Measurements from ENCODE around the gene ZNF266. TPM values are rescaled to one million over a fixed set of nuclear protein-coding genes. Genes with fewer than 3 reads are reported as not detected.

Gene ZNF266
- total and polyA plus RNA-seq, 2 of the 13 experiments (the other 11 are each of a cell fraction or from before 2014, with no cell fraction given): 19.8 to 20.8 TPM

GRCh38 chr19:9406798-9407352, 28.5 kb downstream of the ZNF266 start:
- intact Hi-C loops (cut with micrococcal nuclease; ENCODE audit: unreplicated experiment): no loop called here
- Histone ChIP-seq H3K79me2 (ENCODE audit: insufficient read depth, low read length) (no peaks in the 10 kb centered on the region), H3K36me3 (replicated peaks in 1 of 2; ENCODE audit: control insufficient read depth in 1 of 2, insufficient read depth in 2 of 2, low read length in 2 of 2) (no peaks in the 10 kb centered on the region), H3K27ac (ENCODE audit: extremely low read length, insufficient read depth, low read length) (no peak overlapping the region), H3K4me2 (ENCODE audit: low read depth, low read length) (no peak overlapping the region), H3K27me3 (ENCODE audit: control insufficient read depth in 1 of 2, insufficient read depth in 2 of 2, low read length in 2 of 2) (no peaks in the 10 kb centered on the region), H3K9ac (ENCODE audit: insufficient read depth, low read depth, low read length) (no peak overlapping the region), H3K4me1 (ENCODE audit: insufficient read depth, low read length) (no peaks in the 10 kb centered on the region), H3K4me3 (replicated peaks in 1 of 3; ENCODE audit: insufficient read depth in 1 of 3, low read depth in 2 of 3, low read length in 3 of 3) (no peak overlapping the region; a peak in 1 of 6 replicates), H3K9me3 (ENCODE audit: low read length) (peaks cover 53% of the 10 kb centered on the region), H2AFZ (ENCODE audit: low read length) (no peak overlapping the region), H4K20me1 (ENCODE audit: insufficient read depth, low read length) (no peaks in the 10 kb centered on the region)
- DNase-seq (ENCODE audit: low spot score) (no peak), ATAC-seq (no peak), FAIRE-seq (no peak)
- CTCF ChIA-PET (ENCODE audit: low intra/inter-chr PET ratio, low total read pairs): no interaction called here
- no TSS peak for BruUV-seq (replicated peaks)
- POLR2A ChIA-PET: no interaction called here
- in situ Hi-C loops (cut with HindIII; ENCODE audit: extremely low pct_ligation_motif_present, low pct_unique_long_range_greater_than_20kb): no loop called here
- 56% methylated on average over 38 of the region's 39 CpGs for WGBS (ENCODE audit: low lambda C conversion rate)
- TF ChIP-seq ZBTB2 (CRISPR knock-in tag; IDR thresholded peaks at IDR 0.05; ENCODE audit: low read depth) (no peak), GABPB1 (CRISPR knock-in tag; IDR thresholded peaks at IDR 0.05) (peak; percentile 42; the same call in 1 of the 2 replicates), HCFC1 (IDR thresholded peaks at IDR 0.05; ENCODE audit: low read depth, low read length) (no peak), GABPA (IDR thresholded peaks at IDR 0.05; ENCODE audit: low read depth, low read length) (peak; percentile 62), GABPA (CRISPR knock-in tag; IDR thresholded peaks at IDR 0.05; ENCODE audit: low read depth) (peak; percentile 62)

- 8% methylated on average over 4 of the region's 4 CpGs for WGBS (ENCODE audit: low lambda C conversion rate)
- peak; percentile 99 for TF ChIP-seq ZNF274 (CRISPR knock-in tag; IDR thresholded peaks at IDR 0.05)
- no peak for TF ChIP-seq KLF13 (CRISPR knock-in tag; IDR thresholded peaks at IDR 0.05)
- no peak for TF ChIP-seq THAP9 (CRISPR knock-in tag; IDR thresholded peaks at IDR 0.05; ENCODE audit: borderline replicate concordance)
- TF ChIP-seq ZNF329 (CRISPR knock-in tag; IDR thresholded peaks at IDR 0.05; ENCODE audit: low read depth): no peak
- TF ChIP-seq RARG (CRISPR knock-in tag; IDR thresholded peaks at IDR 0.05; ENCODE audit: low read depth): no peak
- TF ChIP-seq CBFB (CRISPR knock-in tag; IDR thresholded peaks at IDR 0.05): no peak
- Histone ChIP-seq H3K27me3 (ENCODE audit: control insufficient read depth in 1 of 2, insufficient read depth in 2 of 2, low read length in 2 of 2) (no peaks in the 10 kb centered on the region), H2AFZ (ENCODE audit: low read length) (no peak overlapping the region), H3K27ac (ENCODE audit: extremely low read length, insufficient read depth, low read length) (no peak overlapping the region), H3K9ac (ENCODE audit: insufficient read depth, low read depth, low read length) (no peak overlapping the region), H3K79me2 (ENCODE audit: insufficient read depth, low read length) (no peaks in the 10 kb centered on the region), H3K4me1 (ENCODE audit: insufficient read depth, low read length) (no peaks in the 10 kb centered on the region), H4K20me1 (ENCODE audit: insufficient read depth, low read length) (no peaks in the 10 kb centered on the region), H3K9me3 (ENCODE audit: low read length) (peaks cover 94% of the 10 kb centered on the region), H3K4me3 (replicated peaks in 1 of 3; ENCODE audit: insufficient read depth in 1 of 3, low read depth in 2 of 3, low read length in 3 of 3) (no peak overlapping the region), H3K4me2 (ENCODE audit: low read depth, low read length) (no peak overlapping the region), H3K36me3 (replicated peaks in 1 of 2; ENCODE audit: control insufficient read depth in 1 of 2, insufficient read depth in 2 of 2, low read length in 2 of 2) (no peaks in the 10 kb centered on the region)
- no TSS peak for BruUV-seq (replicated peaks)
- ChIA-PET CTCF (ENCODE audit: low intra/inter-chr PET ratio, low total read pairs) (no interaction called here), POLR2A (no interaction called here)
- intact Hi-C loops (cut with micrococcal nuclease; ENCODE audit: unreplicated experiment) (no loop called here), in situ Hi-C loops (cut with HindIII; ENCODE audit: extremely low pct_ligation_motif_present, low pct_unique_long_range_greater_than_20kb) (no loop called here)
- ATAC-seq: no peak
- FAIRE-seq: no peak
- no peak for DNase-seq (ENCODE audit: low spot score)
These were observed 54.0 kb downstream of the ZNF266 start for GRCh38 chr19:9381361-9381785.
